Endometrial microvascular endothelial cells (primary cell): ENCODE data around the gene TCF7L1. TPM values are rescaled to one million over a fixed set of nuclear protein-coding genes. Genes with fewer than 3 reads are reported as not detected.

Source experiments
- in situ Hi-C: cut with HindIII; loops from 2 replicates; pipeline ENCODE4 v1.10.0; 2017; ENCODE audit warnings: low sequenced_read_pairs, low pct_unique_long_range_greater_than_20kb; ENCODE audit errors: inconsistent ontology term
- total RNA-seq: library from RNA; depleted of rRNA; stranded (reverse); fragments of >200 nt; gene quantifications from one replicate; pipeline ENCODE4 v1.2.3, GENCODE V29; 2015; ENCODE audit errors: inconsistent ontology term

TCF7L1 gene
- total RNA-seq, 1 donor from 2014 or later: 3.1 TPM

- in situ Hi-C loops: no loop called here
Measured at GRCh38 chr2:85355073-85355410, 221.8 kb downstream of the TCF7L1 start.

GRCh38 chr2:85355521-85355920, 222.3 kb downstream of the TCF7L1 start:
- in situ Hi-C loops: no loop called here

GRCh38 chr2:85356186-85356585, 223.0 kb downstream of the TCF7L1 start:
- in situ Hi-C loops: no loop called here

GRCh38 chr2:85357736-85358135, 224.5 kb downstream of the TCF7L1 start:
- in situ Hi-C loops: no loop called here

Other genes starting within 250 kb of the TCF7L1 start
- gene TMSB10, start 227.7 kb upstream of the TCF7L1 start, total RNA-seq: 8,106 TPM
- gene KCMF1, start 162.2 kb upstream of the TCF7L1 start, total RNA-seq: 68.7 TPM
- 99.0 TPM for gene TGOLN2, start 194.6 kb downstream of the TCF7L1 start, total RNA-seq
- gene RETSAT, start 221.1 kb downstream of the TCF7L1 start, total RNA-seq: 49.0 TPM
- 17.1 TPM for gene ELMOD3, start 221.4 kb downstream of the TCF7L1 start, total RNA-seq